Keratinocyte (primary cell): ENCODE measurements around the gene ARL6IP6.

Experiments used
- EZH2 ChIP-seq: IDR thresholded peaks from one replicate; pipeline ENCODE4 v1.6.1; 2012; ENCODE audit warnings: inconsistent platforms, mild to moderate bottlenecking, low read length, moderate library complexity
- TF ChIP-seq, protein P1 (sequence below), 3 experiments: IDR thresholded peaks in 1 of 3; conservative IDR thresholded peaks in 1 of 3; optimal IDR thresholded peaks in 1 of 3; 2 replicates in 2 of 3; 3 replicates in 1 of 3; pipeline versions ENCODE3 to v1.5.1; 2011; ENCODE audit warnings: low read length in 3 of 3, mild to moderate bottlenecking in 3 of 3, moderate library complexity in 2 of 3, control low read depth in 1 of 3, inconsistent platforms in 1 of 3; ENCODE audit not compliant: insufficient read depth in 2 of 3; ENCODE audit errors: extremely low read depth in 1 of 3

DNA sequence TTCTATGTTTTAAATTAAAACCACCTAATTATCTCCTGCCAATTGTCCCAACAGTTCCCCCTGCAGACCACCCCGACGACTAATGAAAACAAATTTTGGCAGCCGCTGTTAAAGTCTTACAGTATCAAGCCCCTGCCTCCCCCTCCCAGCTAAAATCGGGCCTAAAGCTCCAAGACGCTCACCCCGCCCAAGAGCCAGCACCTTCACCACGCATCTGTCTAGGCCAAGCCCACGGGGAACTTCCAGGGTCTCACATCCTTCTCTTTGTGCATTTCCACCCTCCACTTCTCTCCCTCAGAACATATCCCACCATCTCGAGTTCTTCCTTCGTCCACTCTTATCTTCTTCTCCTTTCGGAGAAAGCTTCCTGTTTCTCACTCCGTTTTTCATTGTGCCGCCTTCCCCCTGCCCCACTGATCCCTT lies 1.6 kb upstream of the ARL6IP6 start:
- TF ChIP-seq, protein P1, sequence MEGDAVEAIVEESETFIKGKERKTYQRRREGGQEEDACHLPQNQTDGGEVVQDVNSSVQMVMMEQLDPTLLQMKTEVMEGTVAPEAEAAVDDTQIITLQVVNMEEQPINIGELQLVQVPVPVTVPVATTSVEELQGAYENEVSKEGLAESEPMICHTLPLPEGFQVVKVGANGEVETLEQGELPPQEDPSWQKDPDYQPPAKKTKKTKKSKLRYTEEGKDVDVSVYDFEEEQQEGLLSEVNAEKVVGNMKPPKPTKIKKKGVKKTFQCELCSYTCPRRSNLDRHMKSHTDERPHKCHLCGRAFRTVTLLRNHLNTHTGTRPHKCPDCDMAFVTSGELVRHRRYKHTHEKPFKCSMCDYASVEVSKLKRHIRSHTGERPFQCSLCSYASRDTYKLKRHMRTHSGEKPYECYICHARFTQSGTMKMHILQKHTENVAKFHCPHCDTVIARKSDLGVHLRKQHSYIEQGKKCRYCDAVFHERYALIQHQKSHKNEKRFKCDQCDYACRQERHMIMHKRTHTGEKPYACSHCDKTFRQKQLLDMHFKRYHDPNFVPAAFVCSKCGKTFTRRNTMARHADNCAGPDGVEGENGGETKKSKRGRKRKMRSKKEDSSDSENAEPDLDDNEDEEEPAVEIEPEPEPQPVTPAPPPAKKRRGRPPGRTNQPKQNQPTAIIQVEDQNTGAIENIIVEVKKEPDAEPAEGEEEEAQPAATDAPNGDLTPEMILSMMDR (optimal IDR thresholded peaks at IDR 0.05 in 1 of 3, IDR thresholded peaks at IDR 0.05 in 1 of 3, conservative IDR thresholded peaks at IDR 0.05 in 1 of 3; ENCODE audit: extremely low read depth in 1 of 3, insufficient read depth in 2 of 3, low read length in 3 of 3): no peak
- TF ChIP-seq EZH2: no peak
